ENCODE results near the gene TMEM132D.

DNA sequence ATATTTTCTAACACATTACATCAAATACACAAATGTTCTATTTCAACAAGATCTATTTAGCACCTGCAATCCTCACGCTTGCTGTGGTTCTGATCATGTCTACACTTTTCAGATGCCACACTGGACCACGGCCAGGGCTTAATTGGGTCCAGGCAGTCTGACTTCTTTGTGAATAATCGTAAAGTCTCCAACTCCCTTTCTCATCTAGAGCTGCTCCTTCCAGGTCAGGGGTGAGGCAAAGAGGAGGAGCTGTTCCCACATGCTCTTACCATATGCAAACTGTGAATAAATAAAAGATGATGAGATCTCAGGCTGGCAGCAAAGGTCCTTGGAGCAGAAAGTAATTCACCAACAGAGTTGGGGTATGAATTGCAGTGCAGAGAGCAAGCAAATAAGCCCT lies 733.9 kb downstream of the TMEM132D start:
- TF ChIP-seq POLR2A (IDR thresholded peaks at IDR 0.05; ENCODE audit: low read length) (no peak), GATA1 (IDR thresholded peaks at IDR 0.05; ENCODE audit: low read depth, low read length) (no peak)

All from erythroblast (primary cell).